Liver (tissue), 9 donors: ENCODE measurements around the gene GSTM1. TPM values are rescaled to one million over a fixed set of nuclear protein-coding genes. Genes with fewer than 3 reads are reported as not detected.
"Not testable (repeated sequence)": the region's sequence is repeated elsewhere in the genome, so short reads cannot be mapped to it uniquely, and the experiment has no call there.

Source experiments
- DNase-seq: peaks from one replicate; pipeline ENCODE4 v3.0.0-alpha.2; 2017; ENCODE audit warnings: low spot score
- H3K27ac ChIP-seq, 2 donors: one replicate each; pipeline ENCODE4 v1.7.0; 2013; ENCODE audit warnings: inconsistent platforms in 2 of 2, low read length in 2 of 2, control low read depth in 1 of 2, low read depth in 1 of 2, mild to moderate bottlenecking in 1 of 2
- H3K27me3 ChIP-seq, 4 donors: one replicate each; pipeline versions ENCODE4 v1.6.1 to v1.7.0; 2013; ENCODE audit warnings: low read length in 3 of 4, inconsistent platforms in 1 of 4, mild to moderate bottlenecking in 1 of 4, moderate library complexity in 1 of 4; ENCODE audit not compliant: control insufficient read depth in 4 of 4, insufficient read depth in 4 of 4
- H3K36me3 ChIP-seq, 4 donors: one replicate each; pipeline versions ENCODE4 v1.6.1 to v1.7.0; 2013; ENCODE audit warnings: low read length in 3 of 4, mild to moderate bottlenecking in 3 of 4, low read depth in 1 of 4, moderate library complexity in 1 of 4; ENCODE audit not compliant: control insufficient read depth in 4 of 4, insufficient read depth in 3 of 4
- H3K4me1 ChIP-seq, 4 donors: one replicate each; pipeline versions ENCODE4 v1.6.1 to v1.7.0; 2013; ENCODE audit warnings: low read length in 3 of 4, mild to moderate bottlenecking in 3 of 4, moderate library complexity in 1 of 4; ENCODE audit not compliant: control insufficient read depth in 4 of 4, insufficient read depth in 4 of 4
- H3K4me3 ChIP-seq, 3 donors: one replicate each; pipeline versions ENCODE4 v1.6.1 to v1.7.0; 2013; ENCODE audit warnings: low read length in 3 of 3, control low read depth in 1 of 3, low read depth in 1 of 3, mild to moderate bottlenecking in 1 of 3
- H3K9ac ChIP-seq, 2 donors: one replicate each; pipeline ENCODE4 v1.7.0; 2013; ENCODE audit warnings: low read length in 2 of 2, mild to moderate bottlenecking in 2 of 2, moderate library complexity in 2 of 2, control low read depth in 1 of 2, low read depth in 1 of 2
- H3K9me3 ChIP-seq, 4 donors: one replicate each; pipeline versions ENCODE4 v1.6.1 to v1.7.0; 2013; ENCODE audit warnings: low read length in 3 of 4; ENCODE audit not compliant: control insufficient read depth in 4 of 4
- ATF3 ChIP-seq: IDR thresholded peaks from 2 replicates; pipeline ENCODE4 v1.6.1; 2016; ENCODE audit warnings: antibody characterized with exemption
- EGR1 ChIP-seq, 2 donors: IDR thresholded peaks; 2 replicates each; pipeline ENCODE4 v1.6.1; 2016 to 2018; ENCODE audit warnings: antibody characterized with exemption in 2 of 2, low read depth in 2 of 2
- FOXA1 ChIP-seq: IDR thresholded peaks from 2 replicates; pipeline ENCODE4 v1.6.1; 2016; ENCODE audit warnings: antibody characterized with exemption
- FOXA2 ChIP-seq: IDR thresholded peaks from 2 replicates; pipeline ENCODE4 v1.6.1; 2016; ENCODE audit warnings: antibody characterized with exemption
- GABPA ChIP-seq, 2 donors: IDR thresholded peaks in 1 of 2; conservative IDR thresholded peaks in 1 of 2; 2 replicates each; pipeline ENCODE4 v1.6.1; 2016; ENCODE audit warnings: antibody characterized with exemption in 2 of 2, mild to moderate bottlenecking in 1 of 2, moderate library complexity in 1 of 2
- HNF4A ChIP-seq, 2 donors: conservative IDR thresholded peaks; 2 replicates each; pipeline ENCODE4 v1.6.1; 2016; ENCODE audit warnings: antibody characterized with exemption in 2 of 2, mild to moderate bottlenecking in 2 of 2
- HNF4G ChIP-seq: IDR thresholded peaks from 2 replicates; pipeline ENCODE4 v1.6.1; 2016; ENCODE audit warnings: antibody characterized with exemption
- JUND ChIP-seq, 2 donors: IDR thresholded peaks; 2 replicates each; pipeline ENCODE4 v1.6.1; 2016; ENCODE audit warnings: antibody characterized with exemption in 2 of 2
- MAX ChIP-seq: IDR thresholded peaks from 2 replicates; pipeline ENCODE4 v1.6.1; 2016; ENCODE audit warnings: antibody characterized with exemption
- NR2F2 ChIP-seq: IDR thresholded peaks from 2 replicates; pipeline ENCODE4 v1.6.1; 2016; ENCODE audit warnings: antibody characterized with exemption
- RAD21 ChIP-seq, 2 donors: IDR thresholded peaks; 2 replicates each; pipeline ENCODE4 v1.6.1; 2016; ENCODE audit warnings: antibody characterized with exemption in 2 of 2, mild to moderate bottlenecking in 2 of 2
- RXRA ChIP-seq, 2 donors: IDR thresholded peaks; 2 replicates each; pipeline ENCODE4 v1.6.1; 2017 to 2018; ENCODE audit warnings: antibody characterized with exemption in 2 of 2, mild to moderate bottlenecking in 1 of 2
- SP1 ChIP-seq: IDR thresholded peaks from 2 replicates; pipeline ENCODE4 v1.6.1; 2018; ENCODE audit warnings: antibody characterized with exemption, mild to moderate bottlenecking
- TAF1 ChIP-seq: conservative IDR thresholded peaks from 2 replicates; pipeline ENCODE4 v1.6.1; 2016; ENCODE audit warnings: antibody characterized with exemption, mild to moderate bottlenecking
- YY1 ChIP-seq: IDR thresholded peaks from 2 replicates; pipeline ENCODE4 v1.6.1; 2016; ENCODE audit warnings: antibody characterized with exemption, mild to moderate bottlenecking
- ZBTB33 ChIP-seq: IDR thresholded peaks from 2 replicates; pipeline ENCODE4 v1.6.1; 2016; ENCODE audit warnings: antibody characterized with exemption
- WGBS: extraction: QIAGEN DNeasy Blood & Tissue Kit; methylation state at CpG from one replicate; pipeline ENCODE4 v1.1.7; 2013; 5-methylcytosine and 5-hydroxymethylcytosine counted together
- polyA plus RNA-seq, 2 donors: library from polyadenylated mRNA; stranded (reverse) in 1 of 2; unstranded in 1 of 2; fragments of 200-250 nt in 1 of 2; fragments of >200 nt in 1 of 2; fragmentation: Nextera tagmentation in 1 of 2; extraction: Ambion mirVana in 1 of 2; gene quantifications; one replicate each; pipeline versions ENCODE4 v1.2.1 to v1.2.3, GENCODE V29; 2013 to 2015
- total RNA-seq, 2 donors: library from RNA; depleted of rRNA; stranded (reverse); fragments of >200 nt; gene quantifications; one replicate each; pipeline ENCODE4 v1.2.3, GENCODE V29; 2014
- TF ChIP-seq, protein P1 (sequence below): IDR thresholded peaks from 2 replicates; pipeline ENCODE4 v1.6.1; 2016; ENCODE audit warnings: antibody characterized with exemption, mild to moderate bottlenecking
- TF ChIP-seq, protein P2 (sequence below): fragments of 150-350 bp; IDR thresholded peaks from 2 replicates; pipeline ENCODE4 v1.5.1; 2017; ENCODE audit warnings: improper control_type of control experiment, low read depth, low read length; ENCODE audit not compliant: missing input control
- donor health status: healthy.
- donor health status: healthy.
- donor health status: healthy.
- donor health status: healthy.
- donor health status: healthy.

Gene GSTM1
- total and polyA plus RNA-seq, 4 donors, result 14.7 to 341 (median 247) TPM

DNA sequence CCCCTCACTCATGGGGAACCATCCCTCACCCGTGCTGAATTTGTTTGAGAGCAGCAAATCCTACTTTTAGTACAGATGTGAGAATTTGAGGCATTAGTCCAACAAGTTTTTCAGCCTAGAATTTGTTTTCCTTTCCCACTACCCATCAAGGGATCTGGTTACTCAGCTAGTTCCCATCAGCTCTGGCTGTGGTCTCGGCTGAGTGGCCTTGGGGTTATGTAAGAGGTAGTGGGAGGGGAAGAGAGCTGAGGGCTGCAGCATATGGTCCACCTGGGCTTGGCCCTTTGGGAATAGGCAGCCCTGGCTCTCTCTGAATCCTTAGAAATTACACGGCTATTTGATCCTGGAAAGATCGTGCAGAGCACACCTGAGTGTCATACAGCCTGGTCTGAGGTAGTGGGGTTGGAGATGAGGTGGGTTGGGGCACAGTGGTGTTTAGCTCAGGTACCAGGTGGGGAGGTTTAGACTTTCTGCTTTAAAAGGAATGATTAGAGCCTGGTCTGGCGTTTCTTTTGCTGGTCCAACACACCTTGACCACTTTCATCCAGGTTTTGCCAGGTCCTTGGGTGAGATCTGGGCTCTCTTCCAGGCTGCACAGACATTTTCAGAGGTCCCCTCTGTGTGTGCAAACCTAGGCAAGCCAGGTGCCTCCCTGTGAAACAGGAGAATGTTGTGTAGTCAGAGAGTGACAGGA, 27.5 kb upstream of the GSTM1 start:
- 88% methylated on average over 5 of the region's 5 CpGs for WGBS
- no peak overlapping the region for H3K4me3 ChIP-seq
- no peak for DNase-seq
- TF ChIP-seq HNF4G (no peak), SP1 (no peak), ZBTB33 (no peak), EGR1 (IDR thresholded peaks at IDR 0.05; ENCODE audit: low read depth in 2 of 2) (no peak), FOXA2 (no peak), GABPA (IDR thresholded peaks at IDR 0.05 in 1 of 2, conservative IDR thresholded peaks at IDR 0.05 in 1 of 2) (no peak), RAD21 (IDR thresholded peaks at IDR 0.05) (no peak), HNF4A (conservative IDR thresholded peaks at IDR 0.05) (no peak), JUND (IDR thresholded peaks at IDR 0.05) (no peak), MAX (no peak), RXRA (IDR thresholded peaks at IDR 0.05) (no peak)
- TF ChIP-seq, protein P1, sequence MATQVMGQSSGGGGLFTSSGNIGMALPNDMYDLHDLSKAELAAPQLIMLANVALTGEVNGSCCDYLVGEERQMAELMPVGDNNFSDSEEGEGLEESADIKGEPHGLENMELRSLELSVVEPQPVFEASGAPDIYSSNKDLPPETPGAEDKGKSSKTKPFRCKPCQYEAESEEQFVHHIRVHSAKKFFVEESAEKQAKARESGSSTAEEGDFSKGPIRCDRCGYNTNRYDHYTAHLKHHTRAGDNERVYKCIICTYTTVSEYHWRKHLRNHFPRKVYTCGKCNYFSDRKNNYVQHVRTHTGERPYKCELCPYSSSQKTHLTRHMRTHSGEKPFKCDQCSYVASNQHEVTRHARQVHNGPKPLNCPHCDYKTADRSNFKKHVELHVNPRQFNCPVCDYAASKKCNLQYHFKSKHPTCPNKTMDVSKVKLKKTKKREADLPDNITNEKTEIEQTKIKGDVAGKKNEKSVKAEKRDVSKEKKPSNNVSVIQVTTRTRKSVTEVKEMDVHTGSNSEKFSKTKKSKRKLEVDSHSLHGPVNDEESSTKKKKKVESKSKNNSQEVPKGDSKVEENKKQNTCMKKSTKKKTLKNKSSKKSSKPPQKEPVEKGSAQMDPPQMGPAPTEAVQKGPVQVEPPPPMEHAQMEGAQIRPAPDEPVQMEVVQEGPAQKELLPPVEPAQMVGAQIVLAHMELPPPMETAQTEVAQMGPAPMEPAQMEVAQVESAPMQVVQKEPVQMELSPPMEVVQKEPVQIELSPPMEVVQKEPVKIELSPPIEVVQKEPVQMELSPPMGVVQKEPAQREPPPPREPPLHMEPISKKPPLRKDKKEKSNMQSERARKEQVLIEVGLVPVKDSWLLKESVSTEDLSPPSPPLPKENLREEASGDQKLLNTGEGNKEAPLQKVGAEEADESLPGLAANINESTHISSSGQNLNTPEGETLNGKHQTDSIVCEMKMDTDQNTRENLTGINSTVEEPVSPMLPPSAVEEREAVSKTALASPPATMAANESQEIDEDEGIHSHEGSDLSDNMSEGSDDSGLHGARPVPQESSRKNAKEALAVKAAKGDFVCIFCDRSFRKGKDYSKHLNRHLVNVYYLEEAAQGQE, result no peak
- H3K27me3 ChIP-seq, result no peaks in the 10 kb centered on the region
- H3K4me1 ChIP-seq, result peaks cover 6 to 19% (median 13%) of the 10 kb centered on the region in 4 donors
- no peaks in the 10 kb centered on the region for H3K9me3 ChIP-seq
- no peak overlapping the region for H3K9ac ChIP-seq
- H3K27ac ChIP-seq, result no peak overlapping the region
- H3K36me3 ChIP-seq, result peaks cover 0 to 24% (median 8%) of the 10 kb centered on the region in 4 donors

DNA sequence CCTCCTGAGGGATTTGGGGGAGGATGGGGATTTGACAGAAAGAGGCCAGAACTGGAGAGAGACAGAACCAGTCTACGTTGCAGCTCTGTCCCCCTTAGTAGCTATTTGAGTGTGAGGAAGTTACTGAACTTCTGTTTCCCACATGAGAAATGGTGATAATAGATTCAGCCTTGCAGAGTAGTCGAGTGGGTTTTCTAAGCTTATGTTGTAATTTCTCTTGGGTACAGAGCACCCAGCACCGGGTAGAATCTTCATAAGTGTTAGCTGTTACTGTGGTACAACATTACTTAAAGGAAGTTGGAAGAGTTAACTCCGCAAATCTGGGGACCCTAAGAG, 27.0 kb upstream of the GSTM1 start:
- H3K27ac ChIP-seq, H3K4me3 ChIP-seq, H3K9me3 ChIP-seq, DNase-seq, H3K27me3 ChIP-seq, H3K9ac ChIP-seq: not testable (repeated sequence)
- WGBS, result 88% methylated on average over 4 of the region's 4 CpGs
- Histone ChIP-seq H3K4me1 (peaks cover 3 to 14% (median 9%) of the 10 kb centered on the region in 4 donors), H3K36me3 (peaks cover 0 to 24% (median 8%) of the 10 kb centered on the region in 4 donors)

DNA sequence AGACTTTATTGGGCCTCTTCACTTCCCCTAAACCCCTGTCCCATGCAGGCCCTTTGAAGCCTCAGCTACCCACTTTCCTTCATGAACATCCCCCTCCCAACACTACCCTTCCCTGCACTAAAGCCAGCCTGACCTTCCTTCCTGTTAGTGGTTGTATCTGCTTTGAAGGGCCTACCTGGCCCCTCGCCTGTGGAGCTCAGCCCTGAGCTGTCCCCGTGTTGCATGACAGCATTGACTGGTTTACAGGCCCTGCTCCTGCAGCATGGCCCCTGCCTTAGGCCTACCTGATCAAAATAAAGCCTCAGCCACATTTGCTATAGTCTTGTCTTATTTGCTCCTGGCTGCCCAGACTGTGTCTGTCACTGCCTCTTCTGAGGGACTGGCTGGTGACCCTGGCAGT, 26.2 kb upstream of the GSTM1 start:
- WGBS, result 86% methylated on average over 2 of the region's 2 CpGs
- H3K36me3 ChIP-seq, result peaks cover 0 to 24% (median 8%) of the 10 kb centered on the region in 4 donors
- TF ChIP-seq NR2F2 (no peak), RXRA (IDR thresholded peaks at IDR 0.05) (no peak), ATF3 (no peak), HNF4G (no peak), FOXA1 (no peak), FOXA2 (no peak), YY1 (no peak), TAF1 (no peak)
- TF ChIP-seq, protein P2, sequence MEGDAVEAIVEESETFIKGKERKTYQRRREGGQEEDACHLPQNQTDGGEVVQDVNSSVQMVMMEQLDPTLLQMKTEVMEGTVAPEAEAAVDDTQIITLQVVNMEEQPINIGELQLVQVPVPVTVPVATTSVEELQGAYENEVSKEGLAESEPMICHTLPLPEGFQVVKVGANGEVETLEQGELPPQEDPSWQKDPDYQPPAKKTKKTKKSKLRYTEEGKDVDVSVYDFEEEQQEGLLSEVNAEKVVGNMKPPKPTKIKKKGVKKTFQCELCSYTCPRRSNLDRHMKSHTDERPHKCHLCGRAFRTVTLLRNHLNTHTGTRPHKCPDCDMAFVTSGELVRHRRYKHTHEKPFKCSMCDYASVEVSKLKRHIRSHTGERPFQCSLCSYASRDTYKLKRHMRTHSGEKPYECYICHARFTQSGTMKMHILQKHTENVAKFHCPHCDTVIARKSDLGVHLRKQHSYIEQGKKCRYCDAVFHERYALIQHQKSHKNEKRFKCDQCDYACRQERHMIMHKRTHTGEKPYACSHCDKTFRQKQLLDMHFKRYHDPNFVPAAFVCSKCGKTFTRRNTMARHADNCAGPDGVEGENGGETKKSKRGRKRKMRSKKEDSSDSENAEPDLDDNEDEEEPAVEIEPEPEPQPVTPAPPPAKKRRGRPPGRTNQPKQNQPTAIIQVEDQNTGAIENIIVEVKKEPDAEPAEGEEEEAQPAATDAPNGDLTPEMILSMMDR, result no peak

More for the DNA sequence above, 26.2 kb upstream of the GSTM1 start:
- H3K4me3 ChIP-seq, result no peak overlapping the region
- peaks cover 3 to 13% (median 8%) of the 10 kb centered on the region in 4 donors for H3K4me1 ChIP-seq
- no peaks in the 10 kb centered on the region for H3K27me3 ChIP-seq
- DNase-seq, result no peak
- H3K9me3 ChIP-seq, result no peaks in the 10 kb centered on the region
- no peak overlapping the region for H3K27ac ChIP-seq
- H3K9ac ChIP-seq, result no peak overlapping the region
